Peyer's patch (tissue), 4 donors: ENCODE data around the gene HAVCR2. TPM values are rescaled to one million over a fixed set of nuclear protein-coding genes. Genes with fewer than 3 reads are reported as not detected.

Experiments used
- DNase-seq, 3 donors: peaks; one replicate each; pipeline ENCODE4 v3.0.0-alpha.2; 2017 to 2019
- H3K27ac ChIP-seq, 4 donors: fragments of 200-600 bp; sonication (generic); one replicate each; pipeline ENCODE4 v1.5.1; 2016 to 2019
- H3K27me3 ChIP-seq, 2 donors: fragments of 200-600 bp; sonication (generic); one replicate each; pipeline ENCODE4 v1.5.1; 2019
- H3K36me3 ChIP-seq, 3 donors: fragments of 200-600 bp; sonication (generic); one replicate each; pipeline ENCODE4 v1.5.1; 2016 to 2019
- H3K4me1 ChIP-seq, 4 donors: fragments of 200-600 bp; sonication (generic); one replicate each; pipeline ENCODE4 v1.5.1; 2016 to 2019
- H3K4me3 ChIP-seq, 4 donors: fragments of 200-600 bp; sonication (generic); 1 replicate in 3 of 4; 2 replicates in 1 of 4; pipeline ENCODE4 v1.5.1; 2016 to 2019; ENCODE audit warnings: mild to moderate bottlenecking in 1 of 4
- H3K9me3 ChIP-seq, 4 donors: fragments of 200-600 bp; sonication (generic); one replicate each; pipeline ENCODE4 v1.5.1; 2016 to 2019; ENCODE audit warnings: mild to moderate bottlenecking in 1 of 4
- CTCF ChIP-seq, 6 experiments: fragments of 450-650 bp in 4 of 6; fragments of 200-600 bp in 2 of 6; sonication (generic) in 1 of 6; IDR thresholded peaks; one replicate each; pipeline ENCODE4 v1.5.1; 2017 to 2019; ENCODE audit warnings: antibody characterized with exemption in 6 of 6, mild to moderate bottlenecking in 3 of 6, moderate library complexity in 1 of 6
- POLR2A ChIP-seq, 2 donors: fragments of 450-650 bp; IDR thresholded peaks; one replicate each; pipeline ENCODE4 v1.5.1; 2017; ENCODE audit warnings: antibody characterized with exemption in 2 of 2, mild to moderate bottlenecking in 2 of 2, moderate library complexity in 2 of 2
- total RNA-seq, 4 donors: library from RNA; depleted of rRNA; stranded (reverse); fragments of >200 nt; gene quantifications; one replicate each; pipeline ENCODE4 v1.1.0, GENCODE V29; 2016

Gene HAVCR2
- total RNA-seq, 4 donors from 2014 or later, result 0.38 to 9.9 (median 3.8) TPM

GRCh38 chr5:157046041-157046440 is 62.8 kb downstream of the HAVCR2 start:
- no peaks in the 10 kb centered on the region for H3K27me3 ChIP-seq
- DNase-seq, result peak in 1 of 3 donors; percentile 51
- TF ChIP-seq CTCF (IDR thresholded peaks at IDR 0.05), result no peak
- TF ChIP-seq POLR2A (IDR thresholded peaks at IDR 0.05), result no peak
- no peaks in the 10 kb centered on the region for H3K4me1 ChIP-seq
- no peak overlapping the region for H3K4me3 ChIP-seq
- H3K9me3 ChIP-seq, result no peaks in the 10 kb centered on the region
- H3K27ac ChIP-seq, result no peak overlapping the region
- no peaks in the 10 kb centered on the region for H3K36me3 ChIP-seq

- H3K27me3 ChIP-seq, result no peaks in the 10 kb centered on the region
- no peaks in the 10 kb centered on the region for H3K4me1 ChIP-seq
- H3K27ac ChIP-seq, result no peak overlapping the region
- no peak for DNase-seq
- no peaks in the 10 kb centered on the region for H3K36me3 ChIP-seq
- H3K4me3 ChIP-seq, result no peak overlapping the region
- TF ChIP-seq CTCF (IDR thresholded peaks at IDR 0.05) (no peak), POLR2A (IDR thresholded peaks at IDR 0.05) (no peak)
- no peaks in the 10 kb centered on the region for H3K9me3 ChIP-seq
Measured at GRCh38 chr5:157045601-157046000, 63.2 kb downstream of the HAVCR2 start.

GRCh38 chr5:157038568-157039187 is 70.2 kb downstream of the HAVCR2 start:
- no peaks in the 10 kb centered on the region for H3K4me1 ChIP-seq
- no peak overlapping the region for H3K4me3 ChIP-seq
- no peaks in the 10 kb centered on the region for H3K36me3 ChIP-seq
- TF ChIP-seq POLR2A (IDR thresholded peaks at IDR 0.05), result no peak
- TF ChIP-seq CTCF (IDR thresholded peaks at IDR 0.05), result no peak
- no peak overlapping the region for H3K27ac ChIP-seq
- no peaks in the 10 kb centered on the region for H3K27me3 ChIP-seq
- H3K9me3 ChIP-seq, result no peaks in the 10 kb centered on the region
- DNase-seq, result no peak

Other genes with a start within 250 kb of the HAVCR2 start
- 1 to 10 TPM in 1 of 4 donors, not detected in 3; 2.5 TPM for gene TIMD4, start 145.8 kb downstream of the HAVCR2 start, total RNA-seq
- not detected for gene HAVCR1, start 49.9 kb downstream of the HAVCR2 start, total RNA-seq
- gene MED7, start 33.8 kb upstream of the HAVCR2 start, total RNA-seq, result 10 to 100 TPM in 1 of 4 donors, 1 to 10 TPM in 3; 6.7 to 12.4 (median 7.3) TPM
- not detected for gene GARIN3, start 57.2 kb upstream of the HAVCR2 start, total RNA-seq
- 10 to 100 TPM in 1 of 4 donors, 1 to 10 TPM in 3; 6.7 to 16.5 (median 6.9) TPM for gene ITK, start 71.8 kb upstream of the HAVCR2 start, total RNA-seq
- gene CYFIP2, start 157.1 kb upstream of the HAVCR2 start, total RNA-seq, result 100 to 1,000 TPM in 1 of 4 donors, 10 to 100 TPM in 3; 46.5 to 155 (median 57.2) TPM